WTC11 (cell line): Measurements from ENCODE around the gene DNAH8.

Experiments used
- AFF4 ChIP-seq: sonication (generic); formaldehyde crosslinking; IDR thresholded peaks from 2 replicates; pipeline ENCODE4 v1.8.1; 2023; ENCODE audit warnings: mild to moderate bottlenecking, missing genetic modification reagents, borderline replicate concordance
- ARID4B ChIP-seq: sonication (generic); formaldehyde crosslinking; IDR thresholded peaks from 2 replicates; pipeline ENCODE4 v1.8.0; 2023; ENCODE audit warnings: missing genetic modification reagents, mild to moderate bottlenecking, borderline replicate concordance
- CTCF ChIP-seq: fragments of 200-600 bp; IDR thresholded peaks from 2 replicates; pipeline ENCODE4 v1.8.0; 2022; ENCODE audit warnings: antibody characterized with exemption
- E2F1 ChIP-seq: sonication (generic); formaldehyde crosslinking; IDR thresholded peaks from 2 replicates; pipeline ENCODE4 v1.8.0; 2022; ENCODE audit warnings: mild to moderate bottlenecking, missing genetic modification reagents
- ELF4 ChIP-seq: sonication (generic); formaldehyde crosslinking; IDR thresholded peaks from 2 replicates; pipeline ENCODE4 v1.8.1; 2022; ENCODE audit warnings: low read depth, mild to moderate bottlenecking, moderate library complexity, missing genetic modification reagents
- MAX ChIP-seq: sonication (generic); formaldehyde crosslinking; IDR thresholded peaks from 2 replicates; pipeline ENCODE4 v1.8.0; 2022; ENCODE audit warnings: mild to moderate bottlenecking, missing genetic modification reagents
- PRDM15 ChIP-seq: sonication (generic); formaldehyde crosslinking; IDR thresholded peaks from 2 replicates; pipeline ENCODE4 v1.8.0; 2022; ENCODE audit warnings: missing genetic modification reagents
- PREB ChIP-seq: sonication (generic); formaldehyde crosslinking; IDR thresholded peaks from 2 replicates; pipeline ENCODE4 v1.8.1; 2022; ENCODE audit warnings: mild to moderate bottlenecking, missing genetic modification reagents, moderate library complexity, borderline replicate concordance
- ZBTB21 ChIP-seq: sonication (generic); formaldehyde crosslinking; IDR thresholded peaks from 2 replicates; pipeline ENCODE4 v1.8.1; 2023; ENCODE audit warnings: mild to moderate bottlenecking, missing genetic modification reagents, borderline replicate concordance
- ZBTB43 ChIP-seq: sonication (generic); formaldehyde crosslinking; IDR thresholded peaks from 2 replicates; pipeline ENCODE4 v1.8.1; 2023; ENCODE audit warnings: mild to moderate bottlenecking, missing genetic modification reagents

- TF ChIP-seq E2F1 (CRISPR knock-in tag) (no peak), CTCF (no peak), ZBTB21 (CRISPR knock-in tag) (no peak), AFF4 (CRISPR knock-in tag) (no peak), MAX (CRISPR knock-in tag) (no peak), ZBTB43 (no peak), PRDM15 (CRISPR knock-in tag) (no peak), ARID4B (CRISPR knock-in tag) (no peak), PREB (CRISPR knock-in tag) (no peak), ELF4 (CRISPR knock-in tag) (no peak)
Measured at GRCh38 chr6:38713812-38714211, 1.3 kb upstream of the DNAH8 start.
